Activated B cell treated with CpG ODN at 0.5 μM for 24 hours (primary cell): Measurements from ENCODE around the gene KIRREL3. TPM values are rescaled to one million over a fixed set of nuclear protein-coding genes. Genes with fewer than 3 reads are reported as not detected.

ENCODE experiments used
- ATAC-seq: fragments of 200-7000 bp; cut with Tn5 transposase; one replicate; pipeline ENCODE4 v1.10.0; 2021; ENCODE audit warnings: low read depth, mild to moderate bottlenecking, moderate library complexity
- CTCF ChIA-PET: fragments of 350-600 bp; sonication (Branson Sonifier 250); formaldehyde crosslinking; loops from one replicate; lab custom pipeline; 2021; ENCODE audit warnings: antibody characterized with exemption; lab: Charles Lee
- POLR2A ChIA-PET: fragments of 350-600 bp; sonication (Branson Sonifier 250); formaldehyde crosslinking; loops from one replicate; lab custom pipeline; 2021; ENCODE audit warnings: antibody characterized with exemption; lab: Charles Lee
- DNase-seq: peaks from one replicate; pipeline ENCODE4 v3.0.0; 2022
- H3K27ac Mint-ChIP-seq: one replicate; pipeline ENCODE4 v1.8.0; 2020; ENCODE audit warnings: mixed read lengths
- H3K27me3 Mint-ChIP-seq: one replicate; pipeline ENCODE4 v1.8.0; 2021; ENCODE audit warnings: mixed read lengths
- H3K36me3 Mint-ChIP-seq: one replicate; pipeline ENCODE4 v1.8.0; 2021; ENCODE audit warnings: low read depth, mixed read lengths
- H3K4me1 Mint-ChIP-seq: one replicate; pipeline ENCODE4 v1.8.0; 2021; ENCODE audit warnings: mixed read lengths
- H3K4me3 Mint-ChIP-seq: one replicate; pipeline ENCODE4 v1.8.0; 2020; ENCODE audit warnings: mild to moderate bottlenecking, mixed read lengths
- H3K9me3 Mint-ChIP-seq: one replicate; pipeline ENCODE4 v1.8.0; 2020; ENCODE audit warnings: mixed read lengths
- CTCF ChIP-seq: fragments of 200-600 bp; IDR thresholded peaks from one replicate; pipeline ENCODE4 v1.8.0; 2022; ENCODE audit warnings: antibody characterized with exemption, mild to moderate bottlenecking
- intact Hi-C: fragments of 100-400 bp; cut with micrococcal nuclease; formaldehyde crosslinking; loops from one replicate; pipeline ENCODE4 v1.15.1; 2024
- total RNA-seq: library from RNA; stranded (reverse); gene quantifications from 2 replicates; pipeline ENCODE4 v1.2.3, GENCODE V29; 2022

KIRREL3 gene
- total RNA-seq, 1 donor from 2014 or later: not detected

- Mint-ChIP-seq H3K4me3 (no peak overlapping the region), H3K4me1 (no peaks in the 10 kb centered on the region), H3K27ac (no peak overlapping the region), H3K36me3 (no peaks in the 10 kb centered on the region), H3K27me3 (peaks cover 3% of the 10 kb centered on the region), H3K9me3 (no peaks in the 10 kb centered on the region)
- CTCF ChIA-PET: interaction anchor here (1.4 kb wide), 1 partner anchor 9 kb away, joined by 4 read pairs; no protein-coding TSS in a partner anchor
- TF ChIP-seq CTCF: no peak
- ATAC-seq (no peak), DNase-seq (no peak)
- POLR2A ChIA-PET: no interaction called here
- intact Hi-C loops: no loop called here
Measured at GRCh38 chr11:126521196-126521595, 479.4 kb downstream of the KIRREL3 start.

GRCh38 chr11:126519764-126520734 lies 480.5 kb downstream of the KIRREL3 start:
- no peak overlapping the region for H3K4me3 Mint-ChIP-seq
- TF ChIP-seq CTCF: no peak
- H3K27ac Mint-ChIP-seq: no peak overlapping the region
- ATAC-seq (no peak), DNase-seq (no peak)
- H3K4me1 Mint-ChIP-seq: no peaks in the 10 kb centered on the region
- ChIA-PET CTCF (interaction anchor here (1.4 kb wide), 1 partner anchor 10 kb away, joined by 4 read pairs; no protein-coding TSS in a partner anchor), POLR2A (no interaction called here)
- no peaks in the 10 kb centered on the region for H3K36me3 Mint-ChIP-seq
- H3K27me3 Mint-ChIP-seq: peaks cover 3% of the 10 kb centered on the region
- no peaks in the 10 kb centered on the region for H3K9me3 Mint-ChIP-seq
- intact Hi-C loops: no loop called here

- DNase-seq: no peak
- no peak overlapping the region for H3K4me3 Mint-ChIP-seq
- intact Hi-C loops: no loop called here
- CTCF ChIA-PET: no interaction called here
- no peak for TF ChIP-seq CTCF
- H3K27me3 Mint-ChIP-seq: no peaks in the 10 kb centered on the region
- no peak overlapping the region for H3K27ac Mint-ChIP-seq
- ATAC-seq: no peak
- POLR2A ChIA-PET: no interaction called here
- no peaks in the 10 kb centered on the region for H3K36me3 Mint-ChIP-seq
- H3K9me3 Mint-ChIP-seq: no peaks in the 10 kb centered on the region
- no peaks in the 10 kb centered on the region for H3K4me1 Mint-ChIP-seq
Measured at GRCh38 chr11:126518972-126519690, 481.4 kb downstream of the KIRREL3 start.

- no peaks in the 10 kb centered on the region for H3K4me1 Mint-ChIP-seq
- intact Hi-C loops: no loop called here
- H3K4me3 Mint-ChIP-seq: no peak overlapping the region
- DNase-seq (no peak), ATAC-seq (no peak)
- no peaks in the 10 kb centered on the region for H3K27me3 Mint-ChIP-seq
- CTCF ChIA-PET: no interaction called here
- no peak overlapping the region for H3K27ac Mint-ChIP-seq
- H3K9me3 Mint-ChIP-seq: no peaks in the 10 kb centered on the region
- H3K36me3 Mint-ChIP-seq: no peaks in the 10 kb centered on the region
- POLR2A ChIA-PET: interaction anchor here (0.6 kb wide), 1 partner anchor 202 kb away, joined by 5 read pairs; no protein-coding TSS in a partner anchor
- no peak for TF ChIP-seq CTCF
Measured at GRCh38 chr11:126518071-126518971, 482.2 kb downstream of the KIRREL3 start.
